ENCODE results near the gene SORBS2. TPM values are rescaled to one million over a fixed set of nuclear protein-coding genes. Genes with fewer than 3 reads are reported as not detected.

The SORBS2 gene
- total RNA-seq, 1 donor from 2014 or later: 43.2 TPM

DNA sequence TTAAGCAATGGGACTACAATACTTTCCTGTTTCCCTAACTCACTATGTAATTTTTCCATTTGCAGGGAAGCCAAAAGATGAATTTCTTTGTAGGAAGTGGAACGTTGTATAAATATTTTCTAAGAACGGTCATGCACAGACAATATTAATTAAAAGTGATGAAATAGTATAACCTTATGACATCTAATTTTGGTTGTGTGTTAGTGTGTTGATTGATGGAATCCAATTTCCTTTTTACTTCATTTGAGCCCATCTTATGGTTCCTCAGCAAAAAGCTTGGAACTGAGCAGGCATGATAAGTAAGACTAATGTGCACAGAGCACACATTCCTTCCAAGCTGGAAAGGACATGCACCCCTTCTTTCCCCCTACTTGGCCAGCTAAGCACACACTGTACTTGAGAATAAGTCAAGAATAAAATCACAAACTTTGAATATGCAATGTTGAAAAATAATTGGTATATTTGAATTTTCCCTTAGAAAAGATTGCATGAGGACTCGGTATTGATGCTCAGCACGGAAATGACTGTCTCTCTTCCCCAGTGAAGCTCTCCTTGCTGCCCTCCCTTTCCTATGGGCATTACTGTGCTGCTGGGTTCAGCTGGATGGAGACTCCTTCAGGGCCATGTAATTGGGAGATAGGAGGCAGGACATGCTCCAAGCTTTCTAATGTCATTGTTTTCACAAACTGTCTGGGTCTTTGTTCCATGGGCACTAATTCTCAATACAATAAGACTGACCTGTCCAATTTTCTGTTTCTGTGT is 257.4 kb downstream of the SORBS2 start:
- TF ChIP-seq, protein P1, sequence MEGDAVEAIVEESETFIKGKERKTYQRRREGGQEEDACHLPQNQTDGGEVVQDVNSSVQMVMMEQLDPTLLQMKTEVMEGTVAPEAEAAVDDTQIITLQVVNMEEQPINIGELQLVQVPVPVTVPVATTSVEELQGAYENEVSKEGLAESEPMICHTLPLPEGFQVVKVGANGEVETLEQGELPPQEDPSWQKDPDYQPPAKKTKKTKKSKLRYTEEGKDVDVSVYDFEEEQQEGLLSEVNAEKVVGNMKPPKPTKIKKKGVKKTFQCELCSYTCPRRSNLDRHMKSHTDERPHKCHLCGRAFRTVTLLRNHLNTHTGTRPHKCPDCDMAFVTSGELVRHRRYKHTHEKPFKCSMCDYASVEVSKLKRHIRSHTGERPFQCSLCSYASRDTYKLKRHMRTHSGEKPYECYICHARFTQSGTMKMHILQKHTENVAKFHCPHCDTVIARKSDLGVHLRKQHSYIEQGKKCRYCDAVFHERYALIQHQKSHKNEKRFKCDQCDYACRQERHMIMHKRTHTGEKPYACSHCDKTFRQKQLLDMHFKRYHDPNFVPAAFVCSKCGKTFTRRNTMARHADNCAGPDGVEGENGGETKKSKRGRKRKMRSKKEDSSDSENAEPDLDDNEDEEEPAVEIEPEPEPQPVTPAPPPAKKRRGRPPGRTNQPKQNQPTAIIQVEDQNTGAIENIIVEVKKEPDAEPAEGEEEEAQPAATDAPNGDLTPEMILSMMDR (conservative IDR thresholded peaks at IDR 0.05): no peak
- Mint-ChIP-seq H3K4me3 (no peak overlapping the region), H3K9me3 (peaks cover 9% of the 10 kb centered on the region), H3K27me3 (peaks cover 17% of the 10 kb centered on the region), H3K27ac (no peak overlapping the region), H3K36me3 (no peaks in the 10 kb centered on the region), H3K4me1 (ENCODE audit: unreplicated experiment) (no peaks in the 10 kb centered on the region)
- DNase-seq (ENCODE audit: extremely low spot score, unreplicated experiment): no peak

DNA sequence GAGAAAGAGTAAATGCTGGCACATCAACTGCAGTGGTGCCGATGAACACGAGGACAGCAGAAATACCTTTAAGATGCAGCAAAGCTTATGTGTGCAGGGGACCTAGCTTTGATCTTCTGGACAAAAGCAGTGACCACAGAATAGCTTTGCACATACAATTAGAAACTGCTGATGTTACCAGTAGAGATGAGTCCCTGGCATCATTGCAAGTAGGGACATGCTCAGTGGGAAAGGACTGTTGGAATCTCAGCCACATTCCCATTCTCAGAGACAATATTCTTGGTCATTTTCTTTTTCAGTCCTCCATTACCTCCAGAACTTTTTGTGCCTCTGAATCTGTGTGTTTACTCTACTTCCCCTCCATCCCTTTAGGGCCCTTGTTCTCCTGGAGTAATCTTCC is 259.7 kb downstream of the SORBS2 start:
- H3K27ac Mint-ChIP-seq: no peak overlapping the region
- H3K9me3 Mint-ChIP-seq: peaks cover 3% of the 10 kb centered on the region
- H3K27me3 Mint-ChIP-seq: peaks cover 18% of the 10 kb centered on the region
- TF ChIP-seq, protein P1 (conservative IDR thresholded peaks at IDR 0.05): no peak
- no peak overlapping the region for H3K4me3 Mint-ChIP-seq
- DNase-seq (ENCODE audit: extremely low spot score, unreplicated experiment): no peak
- H3K4me1 Mint-ChIP-seq (ENCODE audit: unreplicated experiment): no peaks in the 10 kb centered on the region
- no peaks in the 10 kb centered on the region for H3K36me3 Mint-ChIP-seq

DNA sequence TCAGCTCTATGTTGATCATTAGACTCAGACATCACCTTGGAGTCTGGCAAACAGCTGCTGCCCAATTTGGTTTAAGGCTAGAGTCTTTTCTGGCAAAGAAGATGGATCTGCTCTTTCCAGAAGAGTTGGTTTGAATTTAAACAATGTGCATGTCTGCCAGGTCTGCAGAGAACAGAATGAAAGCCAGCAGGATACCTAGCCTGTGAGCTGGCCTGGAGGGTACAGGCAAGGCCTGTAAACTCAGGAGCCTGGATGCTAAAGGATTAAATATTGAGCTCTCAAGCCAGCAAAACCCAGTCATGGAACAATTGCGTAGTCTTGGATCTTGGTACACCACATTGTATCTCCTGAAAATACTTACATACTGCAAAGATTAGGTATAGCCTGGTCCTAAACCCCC is 261.1 kb downstream of the SORBS2 start:
- Mint-ChIP-seq H3K9me3 (peaks cover 3% of the 10 kb centered on the region), H3K4me1 (ENCODE audit: unreplicated experiment) (no peaks in the 10 kb centered on the region), H3K27me3 (peaks cover 22% of the 10 kb centered on the region), H3K4me3 (no peak overlapping the region), H3K36me3 (no peaks in the 10 kb centered on the region), H3K27ac (no peak overlapping the region)
- TF ChIP-seq, protein P1 (conservative IDR thresholded peaks at IDR 0.05): no peak
- no peak for DNase-seq (ENCODE audit: extremely low spot score, unreplicated experiment)

DNA sequence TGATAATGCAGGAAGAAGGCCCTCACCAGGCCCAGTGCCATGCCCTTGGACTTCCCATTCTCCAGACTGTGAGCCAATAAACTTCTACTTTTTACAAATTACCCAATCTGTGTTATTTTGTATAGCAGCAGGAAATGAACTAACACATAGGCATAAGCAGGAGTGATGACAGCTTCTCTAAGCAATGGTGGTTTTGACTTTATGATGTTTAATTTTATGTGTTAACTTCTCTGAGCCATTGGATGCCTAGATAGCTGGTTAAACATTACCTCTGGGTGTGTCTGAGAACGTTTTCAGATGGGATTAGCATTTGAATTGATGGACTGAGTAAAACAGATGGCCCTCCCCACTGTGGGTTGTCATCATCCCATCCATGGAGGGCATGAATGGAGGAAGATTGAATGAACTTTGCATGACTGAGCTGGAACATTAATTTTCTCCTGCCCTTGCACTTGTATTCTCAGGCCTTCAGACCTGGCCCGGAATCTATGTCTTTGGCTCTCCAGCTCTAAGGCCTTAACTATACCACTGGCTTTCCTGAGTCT is 262.8 kb downstream of the SORBS2 start:
- Mint-ChIP-seq H3K36me3 (no peaks in the 10 kb centered on the region), H3K27me3 (peaks cover 17% of the 10 kb centered on the region), H3K4me1 (ENCODE audit: unreplicated experiment) (no peaks in the 10 kb centered on the region), H3K27ac (no peak overlapping the region), H3K9me3 (peaks cover 3% of the 10 kb centered on the region), H3K4me3 (no peak overlapping the region)
- TF ChIP-seq, protein P1 (conservative IDR thresholded peaks at IDR 0.05): no peak
- DNase-seq (ENCODE audit: extremely low spot score, unreplicated experiment): no peak

DNA sequence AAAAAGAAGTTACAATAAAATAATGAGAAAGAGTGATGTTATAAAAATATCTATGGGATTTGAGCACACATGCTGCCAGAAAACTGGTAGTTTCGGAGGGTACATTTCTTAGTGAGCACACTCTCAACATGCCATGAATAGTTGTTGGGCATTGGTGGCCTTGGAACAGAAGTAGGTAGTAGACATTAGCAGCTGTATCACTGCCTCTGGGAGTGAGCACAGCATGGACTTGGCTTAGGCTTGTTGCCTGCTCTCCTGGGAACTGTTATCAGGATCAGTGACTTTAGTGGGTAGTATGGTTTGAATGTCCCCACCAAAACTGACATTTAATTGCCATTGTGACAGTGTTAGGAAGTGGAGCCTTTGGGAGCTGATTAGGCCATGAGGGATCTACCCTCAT is 263.4 kb downstream of the SORBS2 start:
- no peaks in the 10 kb centered on the region for H3K36me3 Mint-ChIP-seq
- peaks cover 3% of the 10 kb centered on the region for H3K9me3 Mint-ChIP-seq
- no peaks in the 10 kb centered on the region for H3K4me1 Mint-ChIP-seq (ENCODE audit: unreplicated experiment)
- no peak for DNase-seq (ENCODE audit: extremely low spot score, unreplicated experiment)
- no peak overlapping the region for H3K4me3 Mint-ChIP-seq
- TF ChIP-seq, protein P1 (conservative IDR thresholded peaks at IDR 0.05): no peak
- H3K27me3 Mint-ChIP-seq: peaks cover 17% of the 10 kb centered on the region
- no peak overlapping the region for H3K27ac Mint-ChIP-seq

Data from type B pancreatic cell (in vitro differentiated cells).